Endodermal cell (in vitro differentiated cells): ENCODE results near the gene AHI1. TPM values are rescaled to one million over a fixed set of nuclear protein-coding genes. Genes with fewer than 3 reads are reported as not detected.

Experiments
- DNase-seq: peaks from one replicate; pipeline ENCODE4 v3.0.0-alpha.2; 2017
- H3K27ac ChIP-seq: 2 replicates; pipeline ENCODE4 v1.5.1; 2013; ENCODE audit warnings: mild to moderate bottlenecking, low read depth, low read length, moderate library complexity
- H3K27me3 ChIP-seq: 2 replicates; pipeline ENCODE4 v1.6.1; 2013; ENCODE audit warnings: mild to moderate bottlenecking, low read length, moderate library complexity; ENCODE audit not compliant: insufficient read depth, control insufficient read depth, poor library complexity, severe bottlenecking
- H3K36me3 ChIP-seq: 2 replicates; pipeline ENCODE4 v1.7.0; 2013; ENCODE audit warnings: mild to moderate bottlenecking, low read length, moderate library complexity; ENCODE audit not compliant: control insufficient read depth, insufficient read depth
- H3K4me1 ChIP-seq: one replicate; pipeline ENCODE4 v1.7.0; 2013; ENCODE audit warnings: low read length; ENCODE audit not compliant: control insufficient read depth, insufficient read depth
- H3K4me3 ChIP-seq: 2 replicates; pipeline ENCODE4 v1.5.1; 2013; ENCODE audit warnings: mild to moderate bottlenecking, low read length, moderate library complexity
- H3K9ac ChIP-seq: 2 replicates; pipeline ENCODE4 v1.6.1; 2013; ENCODE audit warnings: mild to moderate bottlenecking, low read length, moderate library complexity; ENCODE audit not compliant: poor library complexity, severe bottlenecking; ENCODE audit errors: extremely low read depth
- H3K9me3 ChIP-seq: 2 replicates; pipeline ENCODE4 v1.6.1; 2013; ENCODE audit warnings: mild to moderate bottlenecking, low read length, moderate library complexity; ENCODE audit not compliant: control insufficient read depth
- H3K27ac Mint-ChIP-seq: 2 replicates; pipeline ENCODE4 v1.8.0; 2020; ENCODE audit warnings: mixed read lengths
- H3K27me3 Mint-ChIP-seq: 2 replicates; pipeline ENCODE4 v1.8.0; 2021; ENCODE audit warnings: mild to moderate bottlenecking, mixed read lengths; ENCODE audit not compliant: insufficient read depth
- H3K36me3 Mint-ChIP-seq: 2 replicates; pipeline ENCODE4 v1.8.0; 2020; ENCODE audit warnings: low read depth, mixed read lengths
- H3K4me1 Mint-ChIP-seq: 2 replicates; pipeline ENCODE4 v1.8.0; 2020; ENCODE audit warnings: mixed read lengths
- H3K4me3 Mint-ChIP-seq: 2 replicates; pipeline ENCODE4 v1.8.0; 2020; ENCODE audit warnings: mild to moderate bottlenecking, moderate library complexity, mixed read lengths
- H3K9me3 Mint-ChIP-seq: 2 replicates; pipeline ENCODE4 v1.8.0; 2020; ENCODE audit warnings: mild to moderate bottlenecking, mixed read lengths
- WGBS, 2 experiments: methylation state at CpG; one replicate each; pipeline versions ENCODE4 v1.1.5 to v1.1.7; 2013; ENCODE audit warnings: missing lambda C conversion rate in 2 of 2, mixed read lengths in 1 of 2; ENCODE audit not compliant: insufficient coverage in 1 of 2, insufficient read length in 1 of 2; 5-methylcytosine and 5-hydroxymethylcytosine counted together
- total RNA-seq, 2 donors: library from RNA; stranded (reverse); fragmentation: NEBNext Ultra II Directional in 1 of 2; extraction: Animal tissue kit (Norgen Biotek cat#: 25700) in 1 of 2; gene quantifications; 2 replicates in 1 of 2; 3 replicates in 1 of 2; pipeline ENCODE4 v1.2.1, GENCODE V29; 2021
- TF ChIP-seq, protein P1 (sequence below): fragments of 200-600 bp; sonication (generic); conservative IDR thresholded peaks from 2 replicates; pipeline ENCODE4 v1.5.0; 2021; ENCODE audit warnings: antibody characterized with exemption, mild to moderate bottlenecking

AHI1 gene
- total RNA-seq, 2 donors from 2014 or later: 24.9 to 34.9 TPM

GRCh38 chr6:135411849-135412248 is 85.7 kb downstream of the AHI1 start:
- Histone ChIP-seq H3K36me3 (peaks cover 3% of the 10 kb centered on the region), H3K4me1 (no peaks in the 10 kb centered on the region), H3K9ac (no peak overlapping the region), H3K4me3 (no peak overlapping the region), H3K9me3 (no peaks in the 10 kb centered on the region), H3K27me3 (no peaks in the 10 kb centered on the region), H3K27ac (no peak overlapping the region)
- peaks cover 10% of the 10 kb centered on the region for H3K36me3 Mint-ChIP-seq
- no peaks in the 10 kb centered on the region for H3K27me3 Mint-ChIP-seq
- no peaks in the 10 kb centered on the region for H3K9me3 Mint-ChIP-seq
- 92% methylated on average over 2 of the region's 2 CpGs; no CpG with 5 or more reads in 1 of the 2 experiments for WGBS, 2 experiments
- no peak overlapping the region for H3K27ac Mint-ChIP-seq
- H3K4me3 Mint-ChIP-seq: no peak overlapping the region
- peaks cover 17% of the 10 kb centered on the region for H3K4me1 Mint-ChIP-seq
- DNase-seq: no peak
- TF ChIP-seq, protein P1, sequence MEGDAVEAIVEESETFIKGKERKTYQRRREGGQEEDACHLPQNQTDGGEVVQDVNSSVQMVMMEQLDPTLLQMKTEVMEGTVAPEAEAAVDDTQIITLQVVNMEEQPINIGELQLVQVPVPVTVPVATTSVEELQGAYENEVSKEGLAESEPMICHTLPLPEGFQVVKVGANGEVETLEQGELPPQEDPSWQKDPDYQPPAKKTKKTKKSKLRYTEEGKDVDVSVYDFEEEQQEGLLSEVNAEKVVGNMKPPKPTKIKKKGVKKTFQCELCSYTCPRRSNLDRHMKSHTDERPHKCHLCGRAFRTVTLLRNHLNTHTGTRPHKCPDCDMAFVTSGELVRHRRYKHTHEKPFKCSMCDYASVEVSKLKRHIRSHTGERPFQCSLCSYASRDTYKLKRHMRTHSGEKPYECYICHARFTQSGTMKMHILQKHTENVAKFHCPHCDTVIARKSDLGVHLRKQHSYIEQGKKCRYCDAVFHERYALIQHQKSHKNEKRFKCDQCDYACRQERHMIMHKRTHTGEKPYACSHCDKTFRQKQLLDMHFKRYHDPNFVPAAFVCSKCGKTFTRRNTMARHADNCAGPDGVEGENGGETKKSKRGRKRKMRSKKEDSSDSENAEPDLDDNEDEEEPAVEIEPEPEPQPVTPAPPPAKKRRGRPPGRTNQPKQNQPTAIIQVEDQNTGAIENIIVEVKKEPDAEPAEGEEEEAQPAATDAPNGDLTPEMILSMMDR: no peak

DNA sequence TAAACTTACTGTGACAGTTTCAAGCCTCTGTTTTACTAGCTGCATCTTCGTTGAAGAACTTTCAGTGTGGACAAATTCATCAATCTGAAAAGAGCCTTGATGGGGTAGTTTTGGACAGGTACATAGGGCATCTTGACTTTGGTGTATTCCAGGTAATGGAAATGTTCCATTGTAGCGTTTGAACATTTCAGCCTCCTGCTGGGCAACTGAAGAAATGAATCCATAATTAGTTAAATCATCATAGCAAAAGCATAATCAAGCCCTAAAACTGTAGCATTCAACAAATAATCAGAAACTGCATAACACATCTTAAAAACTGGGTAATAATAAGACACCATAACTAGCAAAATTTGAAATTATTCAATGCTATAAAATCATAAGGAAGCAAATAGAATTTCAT is 86.2 kb downstream of the AHI1 start:
- H3K36me3 Mint-ChIP-seq: peaks cover 10% of the 10 kb centered on the region
- H3K27me3 ChIP-seq: no peaks in the 10 kb centered on the region
- no peak overlapping the region for H3K27ac Mint-ChIP-seq
- no peak overlapping the region for H3K4me3 Mint-ChIP-seq
- DNase-seq: no peak
- H3K27me3 Mint-ChIP-seq: no peaks in the 10 kb centered on the region
- H3K9me3 Mint-ChIP-seq: no peaks in the 10 kb centered on the region
- H3K27ac ChIP-seq: no peak overlapping the region
- H3K9me3 ChIP-seq: no peaks in the 10 kb centered on the region
- H3K4me3 ChIP-seq: no peak overlapping the region
- TF ChIP-seq, protein P1: peak; percentile 55
- H3K9ac ChIP-seq: no peak overlapping the region
- peaks cover 17% of the 10 kb centered on the region for H3K4me1 Mint-ChIP-seq
- peaks cover 3% of the 10 kb centered on the region for H3K36me3 ChIP-seq
- H3K4me1 ChIP-seq: no peaks in the 10 kb centered on the region
- 80 to 88% methylated on average over 2 of the region's 2 CpGs for WGBS, 2 experiments

DNA sequence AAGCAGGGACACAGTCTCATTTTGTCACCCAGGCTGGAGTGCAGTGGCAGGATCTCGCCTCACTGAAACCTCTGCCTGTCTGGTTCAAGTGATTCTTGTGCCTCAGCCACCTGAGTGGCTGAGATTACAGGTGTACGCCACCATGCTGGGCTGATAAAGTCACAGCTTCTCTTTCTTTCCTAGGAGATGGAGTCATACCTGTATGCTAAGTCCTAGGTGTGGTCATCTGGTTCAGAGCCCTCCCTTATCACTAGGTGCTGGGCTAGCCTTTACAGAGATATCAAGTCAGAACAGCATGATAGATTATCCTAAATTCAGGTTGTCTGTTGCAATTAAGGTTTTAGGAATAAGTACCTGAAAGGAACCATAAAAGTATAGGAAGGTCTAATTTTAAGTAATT is 86.7 kb downstream of the AHI1 start:
- no peaks in the 10 kb centered on the region for H3K9me3 Mint-ChIP-seq
- Histone ChIP-seq H3K36me3 (peaks cover 3% of the 10 kb centered on the region), H3K4me3 (no peak overlapping the region), H3K27me3 (no peaks in the 10 kb centered on the region), H3K4me1 (no peaks in the 10 kb centered on the region), H3K9me3 (no peaks in the 10 kb centered on the region), H3K27ac (no peak overlapping the region), H3K9ac (no peak overlapping the region)
- H3K27me3 Mint-ChIP-seq: no peaks in the 10 kb centered on the region
- H3K36me3 Mint-ChIP-seq: peaks cover 10% of the 10 kb centered on the region
- TF ChIP-seq, protein P1: no peak
- peaks cover 17% of the 10 kb centered on the region for H3K4me1 Mint-ChIP-seq
- no peak overlapping the region for H3K27ac Mint-ChIP-seq
- no peak overlapping the region for H3K4me3 Mint-ChIP-seq
- WGBS, 2 experiments: 83 to 89% methylated on average over 1 to 2 of the region's 2 CpGs
- peak; percentile 57 for DNase-seq
